NCI-H2196 (cell line): ENCODE measurements around the gene POLR3GL.
"Not testable (repeated sequence)": the region's sequence is repeated elsewhere in the genome, so short reads cannot be mapped to it uniquely, and the experiment has no call there.

ENCODE experiments used
- DNase-seq: peaks from one replicate; lab custom pipeline; 2025; ENCODE audit not compliant: unreplicated experiment; lab: John Stamatoyannopoulos, UW

POLR3GL gene

GRCh38 chr1:146019231-146020057, 55.0 kb downstream of the POLR3GL start:
- no peak for DNase-seq

- DNase-seq = no peak
Observed at GRCh38 chr1:146020058-146021049, 55.9 kb downstream of the POLR3GL start.

GRCh38 chr1:146021050-146021445, 56.6 kb downstream of the POLR3GL start:
- no peak for DNase-seq

- DNase-seq = no peak
Observed at GRCh38 chr1:146021622-146022402, 57.3 kb downstream of the POLR3GL start, which contains the start of gene HJV. Gene HJV, minus strand, starts transcription at chr1:146021735. Its CDS starts 1,504 bp downstream, at chr1:146020231.

GRCh38 chr1:146022403-146023127, 58.1 kb downstream of the POLR3GL start:
- no peak for DNase-seq

GRCh38 chr1:146025787-146026495, 61.5 kb downstream of the POLR3GL start:
- not testable (repeated sequence) for DNase-seq

- not testable (repeated sequence) for DNase-seq
Observed at GRCh38 chr1:146026650-146027049, 62.2 kb downstream of the POLR3GL start.
